ENCODE measurements around the gene TMEM100.

Gene TMEM100

GRCh38 chr17:55722742-55723487 is at the start of gene TMEM100:
TMEM100 (minus strand) TSS chr17:55722864; CDS start chr17:55721070, 1,794 bp downstream.
- DNase-seq, result no peak

- DNase-seq, result no peak
Measured at GRCh38 chr17:55772086-55772485, 49.4 kb upstream of the TMEM100 start.

- DNase-seq, result no peak
Measured at GRCh38 chr17:55770196-55770870, 47.7 kb upstream of the TMEM100 start.

- DNase-seq, result no peak
Measured at GRCh38 chr17:55769625-55770000, 46.9 kb upstream of the TMEM100 start.

GRCh38 chr17:55768936-55769624 is 46.4 kb upstream of the TMEM100 start:
- DNase-seq, result no peak

GRCh38 chr17:55765472-55765871 is 42.8 kb upstream of the TMEM100 start:
- DNase-seq, result no peak

- DNase-seq, result no peak
Measured at GRCh38 chr17:55764610-55765009, 41.9 kb upstream of the TMEM100 start.

- no peak for DNase-seq
Measured at GRCh38 chr17:55763856-55764255, 41.2 kb upstream of the TMEM100 start.

GRCh38 chr17:55762086-55762858 is 39.6 kb upstream of the TMEM100 start:
- DNase-seq, result no peak

- no peak for DNase-seq
Measured at GRCh38 chr17:55760643-55761355, 38.1 kb upstream of the TMEM100 start.

GRCh38 chr17:55758171-55758570 is 35.5 kb upstream of the TMEM100 start:
- no peak for DNase-seq

- DNase-seq, result no peak
Measured at GRCh38 chr17:55757659-55758058, 35.0 kb upstream of the TMEM100 start.

GRCh38 chr17:55756689-55757088 is 34.0 kb upstream of the TMEM100 start:
- no peak for DNase-seq

GRCh38 chr17:55751720-55752250 is 29.1 kb upstream of the TMEM100 start:
- no peak for DNase-seq

GRCh38 chr17:55750750-55751657 is 28.3 kb upstream of the TMEM100 start, which contains the start of gene PCTP:
PCTP (plus strand) TSS chr17:55751051; CDS start chr17:55751104, 53 bp downstream.
- DNase-seq, result peak in 1 of 2 experiments; percentile 36

GRCh38 chr17:55749985-55750384 is 27.3 kb upstream of the TMEM100 start:
- no peak for DNase-seq

- no peak for DNase-seq
Measured at GRCh38 chr17:55748841-55749240, 26.2 kb upstream of the TMEM100 start.

GRCh38 chr17:55747209-55747608 is 24.5 kb upstream of the TMEM100 start:
- DNase-seq, result no peak

- no peak for DNase-seq
Measured at GRCh38 chr17:55746466-55746865, 23.8 kb upstream of the TMEM100 start.

GRCh38 chr17:55745258-55745657 is 22.6 kb upstream of the TMEM100 start:
- DNase-seq, result no peak
